GM18508 (cell line): Measurements from ENCODE around the gene NDUFV1.
"Not testable (repeated sequence)": the region's sequence is repeated elsewhere in the genome, so short reads cannot be mapped to it uniquely, and the experiment has no call there.

ENCODE experiments used
- ATAC-seq: cut with Tn5 transposase; IDR thresholded peaks from one replicate; pipeline ENCODE4 v1.9.1; 2021; ENCODE audit warnings: moderate number of reproducible peaks; ENCODE audit not compliant: insufficient read depth, unreplicated experiment

The NDUFV1 gene

DNA sequence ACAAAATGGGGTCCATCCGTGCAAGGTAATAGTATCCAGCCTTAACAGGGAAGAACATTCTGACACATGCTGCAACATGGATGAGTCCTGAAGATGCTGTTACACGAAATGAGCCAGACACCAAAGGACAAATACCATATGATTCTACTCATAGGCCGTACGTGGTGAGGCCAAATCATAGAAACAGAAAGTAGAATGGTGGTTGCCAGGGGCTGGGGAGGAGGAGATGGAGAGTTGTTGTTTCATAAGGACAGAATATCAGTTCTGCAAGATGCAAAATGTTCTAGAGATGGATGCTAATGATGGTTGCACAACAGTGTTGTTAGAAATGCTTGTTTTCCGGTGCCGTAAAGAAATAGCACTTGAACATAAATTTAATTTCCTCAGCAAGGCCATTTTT, 30.2 kb downstream of the NDUFV1 start:
- ATAC-seq = no peak

- not testable (repeated sequence) for ATAC-seq
Observed at GRCh38 chr11:67637441-67637840, 30.7 kb downstream of the NDUFV1 start.

GRCh38 chr11:67638535-67639437, 32.0 kb downstream of the NDUFV1 start:
- no peak for ATAC-seq

DNA sequence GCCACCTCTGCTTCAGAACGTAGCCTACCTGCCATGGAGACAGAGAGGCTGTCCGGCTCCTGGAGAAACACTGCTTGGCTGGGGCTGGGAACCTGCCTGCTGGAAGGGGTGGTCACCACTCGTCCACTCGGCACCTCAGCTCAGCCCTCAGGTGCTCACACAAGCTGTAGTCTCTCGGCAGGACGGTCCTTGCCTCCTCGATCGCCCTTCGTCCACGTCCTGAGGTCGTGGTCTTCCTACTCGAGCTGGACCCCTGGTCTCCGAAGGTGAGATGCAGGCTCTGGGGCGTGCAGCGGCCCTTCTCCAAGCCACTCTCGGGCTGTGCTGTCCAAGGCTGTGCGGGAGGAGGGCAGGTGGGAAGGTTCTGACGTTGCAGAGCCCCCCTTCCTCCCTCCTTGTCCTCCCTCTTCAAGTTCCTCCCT, 32.7 kb downstream of the NDUFV1 start, which contains the start of gene TBX10:
TBX10 (minus strand) TSS at position 326 of the 422 bp plus-strand sequence; CDS start at position 35, 291 bp downstream.
- ATAC-seq = no peak

DNA sequence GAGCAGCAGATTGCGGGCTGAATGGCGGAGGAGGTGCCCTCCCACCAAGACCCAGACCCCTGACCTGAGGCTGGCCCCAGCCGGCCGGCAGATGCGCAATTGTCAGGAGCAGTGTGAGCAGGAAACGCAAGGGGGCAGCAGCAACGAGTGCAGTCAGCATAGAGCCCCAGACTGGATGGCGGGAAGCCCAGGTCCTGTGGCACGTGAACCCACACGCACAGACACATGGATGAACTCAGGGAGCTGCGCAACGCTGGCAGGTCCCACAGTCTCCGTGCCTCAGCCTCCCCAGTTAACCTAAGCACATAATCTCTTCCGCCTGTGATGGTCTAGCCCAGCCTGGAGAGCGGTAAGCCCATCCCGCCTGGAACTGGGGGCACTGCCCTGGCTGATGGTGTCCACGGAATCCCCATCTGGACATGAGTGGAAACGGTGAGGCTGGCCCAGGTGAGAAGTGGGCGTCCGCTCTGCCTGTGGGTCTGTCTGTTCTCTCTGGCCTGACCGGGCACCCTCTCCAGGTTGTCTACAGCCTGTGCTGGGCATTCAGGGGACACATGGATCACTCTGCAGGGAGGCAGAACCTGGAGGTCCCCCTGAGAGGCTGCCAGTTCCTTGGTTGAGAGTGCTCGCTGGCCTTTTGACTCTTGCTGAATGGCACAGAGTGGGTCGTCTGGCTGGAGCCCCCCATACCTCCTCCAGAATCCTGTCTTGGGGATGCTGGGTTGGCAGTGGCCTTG, 33.5 kb downstream of the NDUFV1 start:
- no peak for ATAC-seq

GRCh38 chr11:67640758-67641337, 34.1 kb downstream of the NDUFV1 start:
- ATAC-seq = no peak

DNA sequence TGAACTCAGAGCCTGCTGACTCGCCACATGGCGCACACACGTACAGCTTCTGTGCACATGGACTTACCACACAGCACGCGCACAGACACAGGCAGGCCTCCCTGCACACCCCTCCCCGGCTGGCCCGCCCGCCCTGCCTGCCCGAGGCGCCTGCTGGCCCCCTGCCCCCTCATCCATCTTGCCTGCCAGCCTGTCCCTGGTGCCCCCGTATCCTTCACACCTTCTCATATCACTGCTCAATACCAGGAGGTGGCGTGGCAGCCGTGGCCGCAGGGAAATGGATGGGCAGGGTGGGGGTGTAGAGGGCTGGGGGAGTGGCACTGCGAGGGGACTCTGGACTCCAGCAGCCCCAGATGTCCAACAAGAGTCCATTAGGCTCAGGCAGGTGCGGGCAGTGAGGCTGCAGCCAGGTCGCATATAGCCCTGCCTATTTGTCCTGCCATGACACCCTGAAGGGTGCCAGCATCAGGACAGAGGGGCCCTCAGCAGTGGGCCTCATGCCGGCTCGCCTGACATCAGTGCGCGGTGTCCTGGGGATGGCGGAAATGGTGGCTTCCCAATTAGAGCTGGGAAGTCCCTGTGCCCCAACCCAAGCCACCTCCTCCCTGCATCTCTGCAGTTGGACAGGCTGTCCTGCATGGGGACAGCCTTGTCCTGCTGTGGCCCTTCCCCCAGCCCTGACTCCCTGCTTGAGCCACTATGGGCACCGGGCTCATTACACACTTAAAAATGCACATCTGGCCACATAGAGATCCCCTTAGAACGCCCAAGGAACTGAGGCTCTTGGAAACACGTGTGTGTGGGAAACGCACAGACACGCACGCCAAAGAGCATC, 34.8 kb downstream of the NDUFV1 start:
- no peak for ATAC-seq

DNA sequence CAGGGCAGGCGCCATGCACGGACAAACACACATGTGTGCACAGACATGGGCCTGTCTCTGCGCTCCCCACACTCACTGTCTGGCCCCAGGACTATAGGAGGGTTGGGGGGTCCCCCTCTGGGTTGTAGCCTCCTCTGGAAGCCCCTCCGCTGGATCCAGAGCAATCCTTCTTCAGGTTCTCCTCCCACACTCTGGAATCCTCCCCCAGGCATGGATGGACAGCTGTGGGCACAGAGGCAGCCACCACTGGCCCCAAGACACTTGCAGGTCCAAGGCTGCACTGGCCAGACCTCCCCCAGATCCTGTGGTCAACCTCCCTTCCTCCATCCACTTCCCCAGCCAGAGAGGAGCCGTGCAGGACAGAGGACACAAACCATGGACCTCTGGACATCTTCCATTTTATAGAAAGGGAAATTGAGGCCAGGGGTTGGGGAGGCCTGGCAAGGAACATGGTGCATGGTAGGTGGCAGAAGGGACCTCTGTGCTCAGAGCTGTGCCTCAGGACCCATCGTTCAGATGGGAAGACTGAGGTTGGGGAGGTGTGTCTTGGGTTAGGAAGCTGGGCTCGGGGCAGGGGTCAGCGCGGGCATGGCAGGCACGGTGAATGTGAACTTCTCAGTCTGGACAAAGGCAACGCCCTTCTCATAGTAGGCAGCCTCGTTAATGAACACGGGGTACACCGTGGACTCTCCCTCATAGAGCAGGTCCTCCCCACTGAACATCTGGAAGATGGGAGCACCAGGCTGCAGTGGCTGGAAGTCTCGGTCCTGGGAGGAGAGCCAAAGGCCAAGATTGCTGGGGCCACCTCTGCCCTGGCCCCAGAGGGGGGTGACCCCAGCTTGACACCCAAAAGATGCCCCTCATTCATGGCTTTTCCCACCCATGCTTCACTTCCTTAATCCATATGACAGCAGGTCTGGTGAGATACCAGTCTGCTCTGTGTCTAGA, 35.7 kb downstream of the NDUFV1 start:
- no peak for ATAC-seq

- no peak for ATAC-seq
Observed at GRCh38 chr11:67644042-67644441, 37.3 kb downstream of the NDUFV1 start.

DNA sequence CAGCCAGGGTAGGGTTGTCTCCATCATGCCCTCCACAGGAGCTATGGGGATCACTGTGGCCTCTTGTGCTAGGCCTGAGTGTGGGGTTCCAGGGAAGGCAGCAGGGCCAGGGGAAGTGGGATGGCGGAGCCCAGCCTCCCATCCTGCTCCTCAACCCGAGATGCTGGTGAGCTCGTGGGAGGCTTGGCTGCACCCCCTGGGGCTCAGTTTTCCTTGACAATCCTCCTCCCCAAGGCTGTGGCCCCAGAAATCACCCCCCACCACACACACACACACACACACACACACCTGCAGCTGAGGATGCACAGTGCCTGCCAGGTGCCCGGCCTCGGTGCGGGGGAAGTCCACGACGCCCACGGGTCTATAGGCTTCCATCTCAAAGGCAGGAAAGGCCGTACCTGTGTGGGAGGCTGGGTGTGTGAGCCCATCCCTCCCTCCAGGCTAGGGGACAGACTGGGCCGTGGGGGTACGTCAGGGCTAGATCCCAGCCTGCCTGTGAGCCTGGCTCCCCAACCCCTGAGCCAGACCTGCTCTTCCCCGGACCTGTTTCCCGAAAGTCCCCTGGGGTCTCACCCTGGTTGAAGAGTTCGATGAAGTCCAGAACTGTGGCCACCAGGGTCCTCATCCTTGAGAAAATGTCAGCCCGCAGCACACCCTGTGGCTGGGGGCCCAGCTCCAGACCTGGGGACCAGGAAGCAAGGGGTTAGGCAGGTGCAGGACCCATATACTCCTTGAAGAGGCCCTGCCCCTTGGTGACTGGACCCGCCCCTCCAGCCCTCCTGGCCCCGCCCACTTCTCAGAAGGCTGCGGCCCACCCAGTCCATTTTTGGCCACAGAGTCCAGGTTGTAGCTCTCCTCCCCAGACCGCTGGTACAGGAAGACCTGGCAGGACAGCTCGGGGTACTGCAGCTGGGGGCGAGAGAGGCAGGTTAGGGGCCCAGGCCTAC, 38.0 kb downstream of the NDUFV1 start:
- no peak for ATAC-seq

DNA sequence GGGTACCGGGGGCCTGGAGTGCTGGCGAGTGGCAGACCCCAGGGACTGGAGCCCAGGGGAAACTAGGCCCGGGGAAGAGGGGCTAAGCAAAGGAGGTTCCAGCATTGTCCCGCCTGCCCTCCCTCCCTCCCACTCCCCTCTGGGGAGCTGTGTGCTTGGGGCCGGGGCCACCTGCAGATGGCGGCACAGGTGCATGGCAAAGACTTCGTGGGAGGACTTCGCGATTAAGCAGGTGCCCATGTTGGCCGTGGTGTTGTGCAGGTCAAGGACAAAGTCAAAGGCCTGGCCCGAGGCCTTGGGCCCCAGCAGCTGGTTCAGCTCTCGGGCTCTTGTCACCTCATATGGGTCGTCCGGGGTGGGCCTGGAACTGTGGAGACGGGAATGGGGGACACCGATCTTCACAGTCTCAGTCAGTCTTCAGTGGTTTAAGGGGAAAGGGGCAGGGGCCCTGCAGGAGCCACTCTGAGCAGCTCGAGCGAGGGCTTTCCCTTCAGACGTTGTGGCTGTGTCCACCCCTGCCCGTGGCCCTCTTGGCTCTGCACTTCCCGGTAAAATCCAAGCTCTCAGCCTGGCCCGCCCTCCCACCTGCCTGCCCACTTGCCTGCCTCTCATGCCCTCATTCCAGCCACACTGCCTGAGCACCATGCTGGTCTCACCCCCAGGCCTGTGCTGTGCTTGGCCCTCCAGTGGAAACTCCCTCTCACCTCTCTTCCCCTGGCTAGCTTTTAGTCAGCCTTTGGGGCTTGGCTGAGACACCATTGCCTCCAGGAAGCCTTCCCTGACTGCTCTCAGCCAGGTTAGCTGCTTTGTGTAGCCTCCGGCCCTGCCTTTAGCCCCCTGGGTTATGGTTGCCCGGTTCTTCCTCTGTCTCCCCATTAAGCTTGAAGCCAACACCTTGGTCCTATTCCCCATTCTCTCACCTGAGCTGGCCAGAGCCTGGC, 39.1 kb downstream of the NDUFV1 start:
- ATAC-seq = no peak

GRCh38 chr11:67646535-67647336, 40.0 kb downstream of the NDUFV1 start:
- no peak for ATAC-seq

- no peak for ATAC-seq
Observed at GRCh38 chr11:67647471-67647870, 40.7 kb downstream of the NDUFV1 start.

DNA sequence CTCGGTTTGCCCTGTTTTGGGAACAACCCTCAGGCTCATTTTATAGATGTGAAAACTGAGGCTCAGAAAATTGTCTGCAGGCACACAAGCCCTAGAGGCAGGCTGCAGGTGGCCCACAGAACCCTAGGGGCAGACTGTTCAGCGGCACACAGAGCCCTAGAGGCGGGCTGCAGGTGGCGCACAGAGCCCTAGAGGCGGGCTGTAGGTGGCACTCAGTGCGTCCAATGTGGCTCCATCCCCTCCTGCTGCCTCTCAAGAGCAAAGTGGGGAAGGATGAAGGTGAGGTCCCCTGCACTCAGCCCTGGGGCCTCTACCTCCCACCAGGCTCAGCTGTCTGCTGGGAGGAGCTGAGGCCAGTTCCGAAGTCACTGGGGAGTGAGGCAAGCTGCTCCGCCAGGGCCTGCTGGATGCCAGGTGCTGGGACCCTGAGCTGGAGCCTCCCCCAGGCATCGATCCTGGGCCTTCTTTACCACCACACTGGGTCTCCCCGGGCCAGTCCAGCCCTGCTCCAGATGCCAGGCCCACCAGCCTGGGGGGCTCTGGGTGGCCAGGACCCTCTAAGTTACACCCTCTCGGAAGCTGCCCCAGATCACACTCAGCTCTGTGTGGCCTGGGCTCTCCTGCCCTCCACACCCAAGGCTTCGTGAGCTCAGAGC, 41.5 kb downstream of the NDUFV1 start:
- ATAC-seq = no peak

- ATAC-seq = no peak
Observed at GRCh38 chr11:67648796-67649613, 42.3 kb downstream of the NDUFV1 start.
